Loucy (cell line): ENCODE results near the gene CALHM3.

Experiments
- H2AFZ ChIP-seq: fragments of 200-600 bp; sonication (generic); 2 replicates; pipeline ENCODE4 v1.6.0; 2016; ENCODE audit warnings: antibody characterized with exemption, mild to moderate bottlenecking, low read length, moderate library complexity
- H3F3A ChIP-seq: fragments of 200-600 bp; 2 replicates; pipeline ENCODE4 v1.6.0; 2016; ENCODE audit warnings: antibody characterized with exemption, low read depth, mild to moderate bottlenecking
- H3K27me3 ChIP-seq: fragments of 200-600 bp; sonication (generic); 2 replicates; pipeline ENCODE4 v1.6.1; 2014; ENCODE audit warnings: low read length, mild to moderate bottlenecking; ENCODE audit not compliant: insufficient read depth, poor library complexity, severe bottlenecking
- H3K36me3 ChIP-seq: fragments of 200-600 bp; sonication (generic); 2 replicates; pipeline ENCODE4 v1.6.1; 2016; ENCODE audit warnings: low read length; ENCODE audit not compliant: insufficient read depth
- H3K4me1 ChIP-seq: fragments of 200-600 bp; sonication (generic); 2 replicates; pipeline ENCODE4 v1.5.1; 2014; ENCODE audit warnings: low read length, mild to moderate bottlenecking; ENCODE audit not compliant: insufficient read depth, poor library complexity, severe bottlenecking
- H3K4me2 ChIP-seq: fragments of 200-600 bp; sonication (generic); 2 replicates; pipeline ENCODE4 v1.6.0; 2014; ENCODE audit warnings: antibody characterized with exemption, low read length, low read depth, mild to moderate bottlenecking; ENCODE audit not compliant: poor library complexity, severe bottlenecking
- H3K4me3 ChIP-seq: fragments of 200-600 bp; sonication (generic); 2 replicates; pipeline ENCODE4 v1.5.1; 2014; ENCODE audit warnings: low read length, mild to moderate bottlenecking, mixed read lengths; ENCODE audit not compliant: poor library complexity, severe bottlenecking
- H3K79me2 ChIP-seq: fragments of 200-600 bp; sonication (generic); 2 replicates; pipeline ENCODE4 v1.6.1; 2014; ENCODE audit warnings: low read length; ENCODE audit not compliant: insufficient read depth
- H3K9ac ChIP-seq: fragments of 200-600 bp; sonication (generic); 2 replicates; pipeline ENCODE4 v1.6.0; 2014; ENCODE audit warnings: mild to moderate bottlenecking, low read depth, low read length, moderate library complexity; ENCODE audit not compliant: poor library complexity, severe bottlenecking
- H3K9me2 ChIP-seq: fragments of 200-600 bp; sonication (generic); replicated peaks from 2 replicates; pipeline ENCODE4 v1.6.1; 2016; ENCODE audit warnings: low read depth, low read length, mixed read lengths
- H3K9me3 ChIP-seq: fragments of 200-600 bp; sonication (generic); 2 replicates; pipeline ENCODE4 v1.6.1; 2014; ENCODE audit warnings: mild to moderate bottlenecking, antibody characterized with exemption, low read length, low read depth; ENCODE audit not compliant: insufficient read depth
- H4K20me1 ChIP-seq: fragments of 200-600 bp; sonication (generic); 2 replicates; pipeline ENCODE4 v1.6.0; 2014; ENCODE audit warnings: antibody characterized with exemption, low read length, mild to moderate bottlenecking; ENCODE audit not compliant: insufficient read depth, poor library complexity, severe bottlenecking
- EZH2phosphoT487 ChIP-seq: fragments of 200-600 bp; IDR thresholded peaks from 2 replicates; pipeline ENCODE4 v1.6.1; 2018; ENCODE audit warnings: antibody characterized with exemption, mild to moderate bottlenecking, moderate library complexity, borderline replicate concordance
- TF ChIP-seq, protein P1 (sequence below): fragments of 200-600 bp; sonication (generic); conservative IDR thresholded peaks from 2 replicates; pipeline ENCODE4 v1.5.1; 2014; ENCODE audit warnings: mild to moderate bottlenecking, antibody characterized with exemption, low read length

The CALHM3 gene

DNA sequence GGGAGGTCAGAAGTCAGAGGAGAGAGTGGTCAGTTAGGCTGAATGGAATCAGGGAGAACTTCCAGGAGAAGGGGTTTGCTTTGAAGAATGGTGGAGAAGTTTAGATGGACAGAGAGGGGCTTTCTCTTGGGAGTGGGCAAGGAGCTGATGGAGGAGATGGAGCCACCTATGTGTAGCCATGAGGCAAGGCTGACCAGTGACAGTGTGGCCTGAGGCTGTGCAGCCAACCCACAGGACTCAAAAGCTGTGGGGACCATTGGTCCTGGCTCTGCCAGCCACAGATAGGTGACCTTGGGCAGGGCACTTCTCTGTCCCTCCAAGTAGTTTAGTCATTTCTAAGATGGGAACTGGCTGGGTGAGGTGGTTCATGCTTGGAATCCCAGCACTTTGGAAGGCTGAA, 33.1 kb upstream of the CALHM3 start:
- H2AFZ ChIP-seq: no peak overlapping the region
- no peaks in the 10 kb centered on the region for H3K9me3 ChIP-seq
- no peak overlapping the region for H3K9ac ChIP-seq
- H3K9me2 ChIP-seq: no peaks in the 10 kb centered on the region
- no peaks in the 10 kb centered on the region for H3K36me3 ChIP-seq
- H4K20me1 ChIP-seq: no peaks in the 10 kb centered on the region
- no peak overlapping the region for H3K4me2 ChIP-seq
- H3F3A ChIP-seq: no peaks in the 10 kb centered on the region
- no peak overlapping the region for H3K4me3 ChIP-seq
- H3K27me3 ChIP-seq: no peaks in the 10 kb centered on the region
- H3K79me2 ChIP-seq: no peaks in the 10 kb centered on the region
- TF ChIP-seq EZH2phosphoT487: no peak
- TF ChIP-seq, protein P1, sequence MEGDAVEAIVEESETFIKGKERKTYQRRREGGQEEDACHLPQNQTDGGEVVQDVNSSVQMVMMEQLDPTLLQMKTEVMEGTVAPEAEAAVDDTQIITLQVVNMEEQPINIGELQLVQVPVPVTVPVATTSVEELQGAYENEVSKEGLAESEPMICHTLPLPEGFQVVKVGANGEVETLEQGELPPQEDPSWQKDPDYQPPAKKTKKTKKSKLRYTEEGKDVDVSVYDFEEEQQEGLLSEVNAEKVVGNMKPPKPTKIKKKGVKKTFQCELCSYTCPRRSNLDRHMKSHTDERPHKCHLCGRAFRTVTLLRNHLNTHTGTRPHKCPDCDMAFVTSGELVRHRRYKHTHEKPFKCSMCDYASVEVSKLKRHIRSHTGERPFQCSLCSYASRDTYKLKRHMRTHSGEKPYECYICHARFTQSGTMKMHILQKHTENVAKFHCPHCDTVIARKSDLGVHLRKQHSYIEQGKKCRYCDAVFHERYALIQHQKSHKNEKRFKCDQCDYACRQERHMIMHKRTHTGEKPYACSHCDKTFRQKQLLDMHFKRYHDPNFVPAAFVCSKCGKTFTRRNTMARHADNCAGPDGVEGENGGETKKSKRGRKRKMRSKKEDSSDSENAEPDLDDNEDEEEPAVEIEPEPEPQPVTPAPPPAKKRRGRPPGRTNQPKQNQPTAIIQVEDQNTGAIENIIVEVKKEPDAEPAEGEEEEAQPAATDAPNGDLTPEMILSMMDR: no peak
- H3K4me1 ChIP-seq: no peaks in the 10 kb centered on the region

DNA sequence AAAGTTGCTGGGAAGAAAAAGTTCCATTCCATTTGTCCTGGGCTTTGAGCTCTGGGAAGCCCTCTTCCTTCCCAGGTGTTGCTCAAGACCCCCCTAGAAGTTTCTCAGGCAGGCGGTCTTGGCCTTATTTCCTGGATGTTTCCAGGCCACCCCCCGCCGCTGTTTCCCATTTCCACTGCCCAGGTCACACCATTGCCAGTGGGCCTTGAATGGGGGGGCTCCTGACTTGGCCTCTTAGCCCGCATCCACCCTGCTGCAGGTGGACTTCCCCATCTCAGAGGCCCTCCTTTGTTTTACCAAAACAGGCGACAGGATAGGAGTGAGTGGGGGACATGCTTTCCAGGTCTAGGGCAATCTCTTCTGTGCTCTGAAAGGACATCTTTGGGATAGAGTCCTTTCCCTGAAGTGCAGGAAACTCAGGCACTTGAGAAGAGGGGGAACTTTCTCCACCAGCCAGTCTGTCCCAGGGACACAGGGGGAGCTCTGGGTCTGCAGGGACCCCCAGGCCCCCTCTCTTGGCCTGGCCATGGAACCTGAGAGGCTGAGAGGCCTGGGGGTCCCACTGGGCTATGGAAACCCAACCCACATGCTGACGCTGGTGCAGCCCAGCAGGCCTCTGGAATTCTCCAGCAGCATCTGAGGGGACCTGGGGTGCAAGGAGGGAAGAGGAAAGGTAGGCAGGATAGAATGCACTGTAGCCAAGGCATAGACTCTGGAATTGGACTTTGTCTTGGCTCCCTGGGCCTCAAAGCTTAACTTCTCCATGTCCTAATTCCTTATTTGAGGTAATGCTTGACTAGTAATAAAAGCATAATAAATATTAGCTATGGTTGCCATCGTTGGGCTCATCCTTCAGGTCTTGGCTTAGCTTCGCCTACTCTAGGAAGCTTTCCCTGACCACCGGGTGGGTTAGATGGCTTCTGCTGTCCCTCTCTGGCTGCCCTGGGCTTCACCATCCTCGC, 32.0 kb upstream of the CALHM3 start:
- no peaks in the 10 kb centered on the region for H3K9me2 ChIP-seq
- H3K9ac ChIP-seq: no peak overlapping the region
- TF ChIP-seq, protein P1: no peak
- TF ChIP-seq EZH2phosphoT487: no peak
- no peaks in the 10 kb centered on the region for H3K4me1 ChIP-seq
- H3K9me3 ChIP-seq: no peaks in the 10 kb centered on the region
- H3K36me3 ChIP-seq: no peaks in the 10 kb centered on the region
- H4K20me1 ChIP-seq: no peaks in the 10 kb centered on the region
- H3K4me3 ChIP-seq: no peak overlapping the region
- H3F3A ChIP-seq: no peaks in the 10 kb centered on the region
- no peak overlapping the region for H3K4me2 ChIP-seq
- H3K79me2 ChIP-seq: no peaks in the 10 kb centered on the region
- H2AFZ ChIP-seq: no peak overlapping the region
- no peaks in the 10 kb centered on the region for H3K27me3 ChIP-seq

DNA sequence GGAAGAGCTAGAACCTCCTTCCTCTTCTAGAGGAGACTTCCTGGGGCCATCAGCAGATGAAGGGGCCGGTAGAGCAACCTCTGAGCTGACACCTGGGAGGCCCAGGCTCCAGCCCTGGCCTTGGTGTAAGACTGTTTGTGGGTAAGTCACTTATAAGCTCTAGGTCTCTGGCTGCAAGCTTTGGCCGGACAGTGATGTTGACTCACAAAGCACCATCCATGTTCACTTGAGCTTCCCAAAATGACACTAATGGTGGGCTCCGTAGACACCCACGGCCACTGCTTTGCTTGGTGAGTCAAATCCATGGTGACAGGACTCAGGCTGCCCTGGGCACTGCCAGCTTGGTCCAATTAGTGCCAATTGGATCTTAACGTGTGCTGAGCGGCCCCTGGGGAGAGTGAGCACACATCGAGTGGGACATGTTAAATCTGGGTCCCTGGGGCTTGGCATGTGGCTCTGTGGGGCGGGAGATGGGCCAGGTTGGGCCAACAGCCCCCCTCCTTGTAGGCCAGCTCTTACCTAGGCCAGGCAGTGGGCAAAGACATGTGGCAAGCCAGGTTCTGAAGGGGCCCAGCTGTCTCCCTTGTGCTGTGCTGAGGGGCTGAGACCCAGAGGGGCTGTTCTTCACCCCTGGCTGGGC, 31.1 kb upstream of the CALHM3 start:
- H3K36me3 ChIP-seq: no peaks in the 10 kb centered on the region
- no peak overlapping the region for H2AFZ ChIP-seq
- no peaks in the 10 kb centered on the region for H3F3A ChIP-seq
- H3K4me1 ChIP-seq: no peaks in the 10 kb centered on the region
- no peaks in the 10 kb centered on the region for H3K9me2 ChIP-seq
- no peaks in the 10 kb centered on the region for H3K79me2 ChIP-seq
- H3K27me3 ChIP-seq: no peaks in the 10 kb centered on the region
- H3K4me2 ChIP-seq: no peak overlapping the region
- no peak overlapping the region for H3K4me3 ChIP-seq
- no peaks in the 10 kb centered on the region for H3K9me3 ChIP-seq
- no peaks in the 10 kb centered on the region for H4K20me1 ChIP-seq
- TF ChIP-seq, protein P1: no peak
- no peak for TF ChIP-seq EZH2phosphoT487
- H3K9ac ChIP-seq: no peak overlapping the region
